GM19438 (cell line): ENCODE results near the gene MBD6.
A peak's percentile ranks its signal among the peaks of the same experiment; 100 is the strongest.
"Not testable (repeated sequence)": the region's sequence is repeated elsewhere in the genome, so short reads cannot be mapped to it uniquely, and the experiment has no call there.

ENCODE experiments used
- ATAC-seq: cut with Tn5 transposase; IDR thresholded peaks from one replicate; pipeline ENCODE4 v1.9.1; 2021; ENCODE audit warnings: low read depth; ENCODE audit not compliant: unreplicated experiment

MBD6 gene

GRCh38 chr12:57514720-57515407, 7.8 kb upstream of the MBD6 start:
- no peak for ATAC-seq

- ATAC-seq, result no peak
These were observed 7.2 kb upstream of the MBD6 start for GRCh38 chr12:57515408-57515933.

DNA sequence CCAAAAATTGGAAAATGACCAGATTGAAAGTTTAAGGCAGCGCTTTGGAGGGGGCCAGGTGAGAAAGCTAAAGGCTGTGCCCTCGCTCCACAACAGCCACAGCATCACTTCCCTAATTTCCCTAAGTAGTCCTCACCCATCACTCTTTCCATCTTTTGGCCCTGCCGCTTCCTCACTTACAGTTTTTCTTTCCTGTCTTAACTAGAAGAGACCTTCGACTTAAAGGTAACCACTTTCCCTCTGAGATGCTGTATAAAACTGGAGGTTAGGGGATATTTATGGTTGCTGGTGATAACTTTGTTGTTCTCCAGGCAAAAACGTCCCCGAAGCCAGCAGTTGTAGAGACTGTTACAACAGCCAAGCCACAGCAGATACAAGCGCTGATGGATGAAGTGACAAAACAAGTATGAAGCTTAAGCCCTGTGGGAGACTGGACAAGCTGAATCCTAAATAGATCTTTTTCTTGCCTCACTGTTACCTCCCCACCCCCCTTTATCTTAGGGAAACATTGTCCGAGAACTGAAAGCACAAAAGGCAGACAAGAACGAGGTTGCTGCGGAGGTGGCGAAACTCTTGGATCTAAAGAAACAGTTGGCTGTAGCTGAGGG, 6.6 kb upstream of the MBD6 start:
- ATAC-seq, result no peak

DNA sequence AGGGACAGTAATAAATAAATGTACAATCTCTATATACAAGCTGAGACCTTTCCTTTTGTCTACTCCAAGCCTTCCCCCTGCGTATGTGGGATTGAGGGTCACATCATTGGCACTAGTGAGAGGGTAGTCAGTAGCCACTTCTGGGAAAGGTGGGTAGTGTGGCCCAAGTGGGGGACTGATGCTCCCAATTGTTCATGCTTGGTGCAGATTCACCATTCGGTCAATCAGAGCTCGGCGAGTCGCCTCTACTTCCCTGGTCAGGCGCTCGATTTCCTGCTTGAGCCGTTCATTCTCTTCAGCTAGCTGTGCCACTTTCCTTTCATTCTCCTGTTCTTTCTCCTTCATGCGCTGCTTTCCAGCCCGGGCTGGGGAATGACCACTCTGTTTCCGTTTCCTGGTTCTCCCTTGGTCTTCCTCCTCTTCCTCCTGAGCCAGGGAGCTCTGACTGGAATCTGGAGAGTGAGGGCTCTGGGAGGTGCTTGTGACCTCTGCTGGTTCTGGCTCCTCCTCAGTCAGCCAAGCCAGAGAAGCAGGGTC, 5.9 kb upstream of the MBD6 start:
- no peak for ATAC-seq

- no peak for ATAC-seq
These were observed 5.4 kb upstream of the MBD6 start for GRCh38 chr12:57517187-57517586.

GRCh38 chr12:57517718-57518117, 4.9 kb upstream of the MBD6 start:
- ATAC-seq, result not testable (repeated sequence)

DNA sequence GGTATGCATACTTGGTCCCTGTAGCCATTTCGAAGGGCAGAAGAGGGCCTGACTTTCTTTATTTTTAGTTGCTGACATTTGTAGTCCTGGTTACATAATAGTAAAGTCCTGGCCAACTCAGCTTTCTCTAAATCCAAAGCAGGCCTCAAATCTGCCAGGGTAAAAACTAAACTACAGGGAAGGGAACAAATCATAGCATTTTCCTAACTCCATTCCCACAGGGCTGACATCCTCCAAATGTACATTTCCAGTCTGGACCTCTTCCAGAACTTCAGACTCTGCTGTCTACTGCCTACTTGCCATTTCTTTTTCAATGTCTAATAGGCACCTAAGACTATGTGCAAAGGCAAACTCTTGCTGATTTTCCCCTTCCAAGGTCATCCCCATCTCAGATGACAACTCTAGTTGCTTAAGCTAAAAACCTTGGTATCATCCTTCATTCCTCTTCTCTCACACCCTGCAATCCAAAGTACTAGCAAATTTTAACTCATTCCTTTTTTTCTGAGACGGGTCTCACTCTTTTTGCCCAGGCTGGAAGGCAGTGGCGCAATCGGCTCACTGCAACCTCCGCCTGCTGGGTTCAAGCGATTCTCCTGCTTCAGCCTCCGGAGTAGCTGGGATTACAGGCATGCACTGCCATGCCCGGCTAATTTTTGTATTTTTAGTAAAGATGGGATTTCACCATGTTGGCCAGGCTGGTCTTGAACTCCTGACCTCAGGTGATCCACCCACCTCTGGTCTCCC, 4.3 kb upstream of the MBD6 start:
- no peak for ATAC-seq

GRCh38 chr12:57518920-57519795, 3.5 kb upstream of the MBD6 start:
- no peak for ATAC-seq

DNA sequence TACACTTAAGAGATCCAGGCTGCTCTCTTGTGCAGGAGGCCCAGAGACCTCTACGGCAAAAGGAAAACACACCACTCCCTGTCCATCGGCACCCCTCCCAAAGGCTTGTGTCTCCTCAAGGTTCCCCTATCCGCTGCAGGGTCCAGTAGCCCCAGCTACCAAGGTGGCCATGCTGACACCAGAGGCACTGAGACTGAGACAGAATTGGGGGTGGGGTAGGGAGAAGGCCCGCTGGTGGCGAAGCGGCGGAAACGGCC, 2.9 kb upstream of the MBD6 start:
- peak; percentile 5 for ATAC-seq

DNA sequence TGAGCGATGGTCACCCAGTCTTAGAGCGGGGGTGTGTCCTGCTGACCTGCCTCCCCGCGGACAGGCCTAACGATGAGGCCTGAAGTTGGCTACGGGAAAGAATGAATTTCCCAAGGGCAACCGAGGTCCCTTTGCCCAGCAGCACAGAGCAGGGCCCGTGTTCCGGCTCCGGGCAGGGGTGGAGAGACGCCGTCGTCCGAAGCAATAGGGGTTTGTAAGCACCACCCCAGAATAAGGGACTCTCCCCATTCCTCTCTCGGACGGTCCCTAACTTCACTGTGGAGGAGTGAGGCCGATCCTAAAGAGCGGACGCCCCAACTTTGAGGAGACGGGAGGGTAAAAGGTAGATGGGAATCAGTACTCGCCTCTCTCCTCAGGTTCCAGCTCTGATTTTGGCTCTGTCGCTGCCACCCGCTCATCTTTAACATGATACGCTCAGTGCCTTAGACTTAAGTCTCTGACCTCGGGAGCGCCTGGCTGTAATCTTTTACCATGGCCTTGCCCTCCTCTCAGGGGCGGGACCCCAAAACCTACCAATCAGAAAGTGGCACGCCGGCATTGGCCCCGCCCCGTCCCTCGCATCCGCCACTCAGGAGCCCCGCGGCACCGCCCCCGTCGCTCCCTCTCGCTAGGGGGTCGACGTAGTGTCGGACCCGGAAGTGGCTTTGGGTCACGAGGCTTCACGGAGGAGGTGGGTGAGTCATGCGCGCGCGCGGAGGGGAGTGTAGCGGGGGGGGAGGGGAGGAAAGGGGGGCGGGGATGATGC, 2.4 kb upstream of the MBD6 start, which contains the start of gene DDIT3:
Gene DDIT3, minus strand, starts transcription at position 462 of the 766 bp plus-strand sequence. CDS start 3,108 bp downstream, outside the sequence.
- peak; percentile 63 for ATAC-seq

DNA sequence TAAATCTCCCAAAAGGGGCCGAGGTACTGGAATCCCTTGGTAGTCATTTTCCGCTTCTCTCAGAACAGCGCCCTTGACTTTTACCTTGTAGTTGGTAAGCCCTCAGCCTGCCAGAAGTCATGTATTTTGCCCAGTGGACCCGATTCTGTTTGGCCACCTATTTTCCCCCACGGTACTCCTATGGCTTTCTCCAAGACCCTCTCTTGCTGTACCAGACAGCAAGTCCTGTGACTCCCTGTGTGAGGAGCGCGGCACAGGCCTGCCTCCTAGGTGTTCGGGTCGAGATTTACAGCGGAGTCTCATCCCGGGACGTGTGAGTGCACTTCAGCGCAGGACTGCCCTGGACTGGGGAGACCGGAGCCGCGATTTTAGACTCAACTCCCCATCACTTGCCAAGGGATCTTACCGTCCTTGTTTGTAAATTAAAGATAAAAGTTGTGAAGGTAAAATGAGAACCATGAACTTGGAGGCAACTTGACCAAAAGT, 1.1 kb upstream of the MBD6 start:
- ATAC-seq, result no peak

GRCh38 chr12:57522887-57523705, 472 bp downstream of the MBD6 start:
- ATAC-seq, result no peak

DNA sequence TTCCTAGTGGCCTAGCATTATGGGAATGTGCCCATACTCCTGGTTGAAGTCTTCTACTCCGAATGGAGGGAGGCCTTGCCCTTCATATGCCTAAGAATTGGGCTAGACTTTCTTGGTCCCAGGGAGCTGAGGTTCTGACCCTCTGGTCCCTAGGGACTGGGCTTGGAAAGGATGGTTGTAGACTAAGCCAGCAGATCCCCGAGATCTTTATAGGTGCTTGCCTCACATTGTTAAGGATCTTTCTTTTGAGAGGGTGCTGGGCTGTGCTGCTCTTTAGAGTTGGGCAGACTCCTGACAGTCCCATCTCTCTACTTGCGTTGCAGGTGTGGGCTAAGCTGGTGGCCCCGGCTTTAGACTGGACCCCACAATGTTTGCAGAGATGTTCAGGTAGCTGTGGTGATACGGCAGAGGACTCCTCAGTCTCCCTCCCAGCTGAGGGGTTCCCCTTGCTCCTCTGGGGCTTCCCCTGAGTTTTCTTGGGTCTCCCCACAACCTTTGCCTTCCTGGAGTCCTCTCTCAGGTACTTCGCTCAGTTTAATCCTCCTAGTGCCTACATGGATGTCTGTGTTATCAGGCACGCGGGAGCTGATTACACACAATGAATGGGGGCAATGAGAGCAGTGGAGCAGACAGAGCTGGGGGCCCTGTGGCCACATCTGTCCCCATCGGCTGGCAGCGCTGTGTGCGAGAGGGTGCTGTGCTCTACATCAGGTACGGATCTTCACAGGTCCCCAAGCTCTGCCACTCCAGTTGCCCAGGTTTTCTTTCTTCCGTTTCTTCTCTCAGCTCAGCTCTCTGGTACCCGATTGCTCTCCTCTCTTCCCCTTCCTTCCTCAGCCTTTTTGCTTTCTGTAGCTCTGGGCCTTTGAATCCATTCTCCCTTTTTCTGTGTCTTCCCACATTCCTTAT, 1.3 kb downstream of the MBD6 start:
- ATAC-seq, result no peak

GRCh38 chr12:57524814-57525614, 2.4 kb downstream of the MBD6 start:
- ATAC-seq, result no peak

DNA sequence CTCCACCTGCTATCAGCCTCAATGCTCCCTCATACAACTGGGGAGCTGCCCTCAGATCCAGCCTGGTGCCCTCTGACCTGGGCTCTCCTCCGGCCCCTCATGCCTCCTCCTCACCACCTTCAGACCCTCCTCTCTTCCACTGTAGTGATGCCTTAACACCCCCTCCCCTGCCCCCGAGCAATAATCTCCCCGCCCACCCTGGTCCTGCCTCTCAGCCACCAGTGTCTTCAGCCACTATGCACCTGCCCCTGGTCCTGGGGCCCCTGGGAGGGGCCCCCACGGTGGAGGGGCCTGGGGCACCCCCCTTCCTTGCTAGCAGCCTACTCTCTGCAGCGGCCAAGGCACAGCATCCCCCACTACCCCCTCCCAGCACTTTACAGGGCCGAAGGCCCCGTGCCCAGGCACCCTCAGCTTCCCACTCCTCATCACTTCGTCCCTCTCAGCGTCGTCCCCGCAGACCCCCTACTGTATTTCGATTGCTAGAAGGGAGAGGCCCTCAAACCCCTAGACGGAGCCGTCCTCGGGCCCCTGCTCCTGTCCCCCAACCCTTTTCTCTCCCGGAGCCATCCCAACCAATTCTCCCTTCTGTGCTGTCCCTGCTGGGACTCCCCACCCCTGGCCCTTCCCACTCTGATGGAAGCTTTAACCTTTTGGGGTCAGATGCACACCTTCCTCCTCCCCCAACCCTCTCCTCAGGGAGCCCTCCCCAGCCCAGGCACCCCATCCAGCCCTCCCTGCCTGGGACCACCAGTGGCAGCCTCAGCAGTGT, 3.2 kb downstream of the MBD6 start:
- ATAC-seq, result no peak

DNA sequence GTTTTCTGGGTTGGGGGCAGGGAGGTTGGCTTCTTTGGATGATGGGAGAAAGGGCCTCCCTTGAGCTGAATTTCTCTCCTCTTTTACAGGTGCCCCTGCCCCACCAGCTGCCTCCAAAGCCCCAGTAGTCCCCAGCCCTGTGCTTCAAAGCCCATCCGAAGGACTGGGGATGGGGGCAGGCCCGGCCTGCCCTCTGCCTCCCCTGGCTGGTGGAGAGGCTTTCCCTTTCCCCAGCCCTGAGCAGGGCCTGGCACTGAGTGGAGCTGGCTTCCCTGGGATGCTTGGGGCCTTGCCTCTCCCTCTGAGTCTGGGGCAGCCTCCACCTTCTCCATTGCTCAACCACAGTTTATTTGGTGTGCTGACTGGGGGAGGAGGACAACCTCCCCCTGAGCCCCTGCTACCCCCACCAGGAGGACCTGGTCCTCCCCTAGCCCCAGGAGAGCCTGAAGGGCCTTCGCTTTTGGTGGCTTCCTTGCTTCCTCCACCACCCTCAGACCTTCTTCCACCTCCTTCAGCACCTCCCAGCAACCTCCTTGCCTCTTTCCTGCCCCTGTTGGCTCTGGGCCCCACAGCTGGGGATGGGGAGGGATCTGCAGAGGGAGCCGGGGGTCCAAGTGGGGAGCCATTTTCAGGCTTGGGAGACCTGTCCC, 4.0 kb downstream of the MBD6 start:
- no peak for ATAC-seq
